BLaER1 treated with 17β-estradiol and CSF1 and Interleukin-3, amounts not matched to agents 10 nM and 100 nM (cell line): ENCODE data around the gene PRDX3.
A peak's percentile ranks its signal among the peaks of the same experiment; 100 is the strongest.

Experiments
- H3K27ac ChIP-seq, 11 experiments: shearing (Covaris generic); formaldehyde crosslinking; 2 replicates each; pipeline ENCODE4 v1.8.1; 2022
- H3K27me3 ChIP-seq, 11 experiments: shearing (Covaris generic); formaldehyde crosslinking; 2 replicates each; pipeline ENCODE4 v1.8.1; 2022
- H3K36me3 ChIP-seq, 11 experiments: shearing (Covaris generic); formaldehyde crosslinking; 2 replicates each; pipeline ENCODE4 v1.8.1; 2022
- H3K4me1 ChIP-seq, 10 experiments: shearing (Covaris generic); formaldehyde crosslinking; 2 replicates each; pipeline ENCODE4 v1.8.1; 2022
- H3K4me2 ChIP-seq, 11 experiments: shearing (Covaris generic); formaldehyde crosslinking; 2 replicates each; pipeline ENCODE4 v1.8.1; 2022
- H3K4me3 ChIP-seq, 10 experiments: shearing (Covaris generic); formaldehyde crosslinking; 2 replicates each; pipeline ENCODE4 v1.8.1; 2022
- H3K9ac ChIP-seq, 11 experiments: shearing (Covaris generic); formaldehyde crosslinking; 2 replicates each; pipeline ENCODE4 v1.8.1; 2022
- H3K9me3 ChIP-seq, 11 experiments: shearing (Covaris generic); formaldehyde crosslinking; replicated peaks in 1 of 11; 2 replicates each; pipeline ENCODE4 v1.8.1; 2022
- H4K20me1 ChIP-seq, 11 experiments: shearing (Covaris generic); formaldehyde crosslinking; 2 replicates each; pipeline ENCODE4 v1.8.1; 2022
- Cebpa-rat ChIP-seq, 11 experiments: shearing (Covaris generic); IDR thresholded peaks; 2 replicates each; pipeline ENCODE4 v1.8.1; 2022

The PRDX3 gene

GRCh38 chr10:119217401-119217800 is 38.8 kb upstream of the PRDX3 start:
- Histone ChIP-seq H3K27ac (no peak overlapping the region), H3K36me3 (no peaks in the 10 kb centered on the region), H4K20me1 (0 out of 22 replicates have a peak, but pooled peaks cover 0 to 4% (median 0%) of the 10 kb centered on the region in 11 experiments)

GRCh38 chr10:119216127-119216526 is 37.5 kb upstream of the PRDX3 start:
- H3K27me3 ChIP-seq, result peaks cover 17 to 21% (median 20%) of the 10 kb centered on the region in 11 experiments
- no peaks in the 10 kb centered on the region; a peak in 1 of 22 replicates for H4K20me1 ChIP-seq
- H3K9me3 ChIP-seq, result no peaks in the 10 kb centered on the region
- H3K36me3 ChIP-seq, result no peaks in the 10 kb centered on the region
- no peak overlapping the region for H3K4me3 ChIP-seq
- no peak overlapping the region for H3K27ac ChIP-seq
- TF ChIP-seq Cebpa-rat (IDR thresholded peaks at IDR 0.05), result no peak
- H3K4me1 ChIP-seq, result peaks cover 5 to 13% (median 10%) of the 10 kb centered on the region in 10 experiments; a peak in 15 of 20 replicates
- no peak overlapping the region for H3K4me2 ChIP-seq
- no peak overlapping the region for H3K9ac ChIP-seq

More at GRCh38 chr10:119217401-119217800, 38.8 kb upstream of the PRDX3 start:
- Histone ChIP-seq H3K4me2 (no peak overlapping the region), H3K9me3 (no peaks in the 10 kb centered on the region), H3K9ac (no peak overlapping the region), H3K27me3 (peaks cover 4 to 8% (median 7%) of the 10 kb centered on the region in 11 experiments), H3K4me1 (peaks cover 5 to 13% (median 10%) of the 10 kb centered on the region in 10 experiments; a peak in 15 of 20 replicates), H3K4me3 (no peak overlapping the region)
- TF ChIP-seq Cebpa-rat (IDR thresholded peaks at IDR 0.05), result no peak

GRCh38 chr10:119215371-119215770 is 36.8 kb upstream of the PRDX3 start:
- no peak overlapping the region for H3K27ac ChIP-seq
- no peak overlapping the region for H3K4me2 ChIP-seq
- no peak overlapping the region for H3K4me3 ChIP-seq
- H3K4me1 ChIP-seq, result peaks cover 5 to 13% (median 10%) of the 10 kb centered on the region in 10 experiments; a peak in 15 of 20 replicates
- H3K9ac ChIP-seq, result no peak overlapping the region
- no peaks in the 10 kb centered on the region for H3K36me3 ChIP-seq
- H3K9me3 ChIP-seq, result no peaks in the 10 kb centered on the region
- no peak for TF ChIP-seq Cebpa-rat (IDR thresholded peaks at IDR 0.05)
- H4K20me1 ChIP-seq, result no peaks in the 10 kb centered on the region; a peak in 1 of 22 replicates
- peaks cover 24 to 29% (median 27%) of the 10 kb centered on the region in 11 experiments for H3K27me3 ChIP-seq

GRCh38 chr10:119211625-119212441 is 33.2 kb upstream of the PRDX3 start:
- peaks cover 20 to 34% (median 27%) of the 10 kb centered on the region in 10 experiments for H3K4me1 ChIP-seq
- H3K27ac ChIP-seq, result no peak overlapping the region
- no peak overlapping the region for H3K9ac ChIP-seq
- H3K27me3 ChIP-seq, result peaks cover 46 to 57% (median 55%) of the 10 kb centered on the region in 11 experiments
- no peaks in the 10 kb centered on the region for H3K9me3 ChIP-seq
- no peaks in the 10 kb centered on the region for H3K36me3 ChIP-seq
- H4K20me1 ChIP-seq, result peaks cover 0 to 17% (median 14%) of the 10 kb centered on the region in 11 experiments; a peak in 9 of 22 replicates
- H3K4me2 ChIP-seq, result no peak overlapping the region
- no peak overlapping the region for H3K4me3 ChIP-seq
- no peak for TF ChIP-seq Cebpa-rat (IDR thresholded peaks at IDR 0.05)

GRCh38 chr10:119211176-119211575 is 32.6 kb upstream of the PRDX3 start:
- TF ChIP-seq Cebpa-rat (IDR thresholded peaks at IDR 0.05), result no peak

GRCh38 chr10:119210633-119211032 is 32.0 kb upstream of the PRDX3 start:
- Histone ChIP-seq H3K9me3 (no peaks in the 10 kb centered on the region), H3K36me3 (no peaks in the 10 kb centered on the region), H3K27ac (no peak overlapping the region), H3K4me3 (no peak overlapping the region), H3K27me3 (peaks cover 46 to 57% (median 55%) of the 10 kb centered on the region in 11 experiments), H4K20me1 (peaks cover 0 to 17% (median 14%) of the 10 kb centered on the region in 11 experiments; a peak in 9 of 22 replicates), H3K4me2 (no peak overlapping the region), H3K4me1 (peaks cover 30 to 43% (median 36%) of the 10 kb centered on the region in 10 experiments), H3K9ac (no peak overlapping the region)
- TF ChIP-seq Cebpa-rat (IDR thresholded peaks at IDR 0.05), result no peak

More at GRCh38 chr10:119211176-119211575, 32.6 kb upstream of the PRDX3 start:
- no peak overlapping the region for H3K4me3 ChIP-seq
- H3K4me1 ChIP-seq, result peaks cover 24 to 38% (median 31%) of the 10 kb centered on the region in 10 experiments
- H3K27me3 ChIP-seq, result peaks cover 46 to 57% (median 55%) of the 10 kb centered on the region in 11 experiments
- H3K36me3 ChIP-seq, result no peaks in the 10 kb centered on the region
- peaks cover 0 to 17% (median 14%) of the 10 kb centered on the region in 11 experiments; a peak in 9 of 22 replicates for H4K20me1 ChIP-seq
- H3K27ac ChIP-seq, result no peak overlapping the region
- H3K9ac ChIP-seq, result no peak overlapping the region
- H3K9me3 ChIP-seq, result no peaks in the 10 kb centered on the region
- no peak overlapping the region for H3K4me2 ChIP-seq

- Histone ChIP-seq H3K9me3 (no peaks in the 10 kb centered on the region), H3K4me2 (peak overlapping the region in 5 of 11 experiments; percentile 96 to 100 (median 98); a peak in 10 of 22 replicates), H3K27me3 (peaks cover 46 to 57% (median 55%) of the 10 kb centered on the region in 11 experiments), H3K27ac (no peak overlapping the region), H3K9ac (no peak overlapping the region), H3K4me3 (no peak overlapping the region), H3K4me1 (peaks cover 31 to 49% (median 38%) of the 10 kb centered on the region in 10 experiments), H3K36me3 (no peaks in the 10 kb centered on the region), H4K20me1 (peaks cover 0 to 17% (median 14%) of the 10 kb centered on the region in 11 experiments; a peak in 9 of 22 replicates)
- TF ChIP-seq Cebpa-rat (IDR thresholded peaks at IDR 0.05), result no peak
Observed at GRCh38 chr10:119209736-119210355, 31.2 kb upstream of the PRDX3 start.

- no peak for TF ChIP-seq Cebpa-rat (IDR thresholded peaks at IDR 0.05)
- Histone ChIP-seq H3K4me2 (peak overlapping the region in 8 of 11 experiments; percentile 96 to 100 (median 99); a peak in 14 of 22 replicates), H3K27ac (no peak overlapping the region), H3K4me1 (peaks cover 31 to 49% (median 38%) of the 10 kb centered on the region in 10 experiments), H3K27me3 (peaks cover 46 to 57% (median 55%) of the 10 kb centered on the region in 11 experiments), H3K36me3 (no peaks in the 10 kb centered on the region), H4K20me1 (peaks cover 0 to 17% (median 14%) of the 10 kb centered on the region in 11 experiments; a peak in 9 of 22 replicates), H3K4me3 (peak overlapping the region in 5 of 10 experiments; percentile 75 to 86 (median 81); a peak in 4 of 20 replicates), H3K9ac (no peak overlapping the region), H3K9me3 (no peaks in the 10 kb centered on the region)
Observed at GRCh38 chr10:119209035-119209735, 30.6 kb upstream of the PRDX3 start.
